ENCODE data around the gene XRCC4.

Gene XRCC4

GRCh38 chr5:83394190-83394589, 316.8 kb downstream of the XRCC4 start:
- no peak for DNase-seq

DNA sequence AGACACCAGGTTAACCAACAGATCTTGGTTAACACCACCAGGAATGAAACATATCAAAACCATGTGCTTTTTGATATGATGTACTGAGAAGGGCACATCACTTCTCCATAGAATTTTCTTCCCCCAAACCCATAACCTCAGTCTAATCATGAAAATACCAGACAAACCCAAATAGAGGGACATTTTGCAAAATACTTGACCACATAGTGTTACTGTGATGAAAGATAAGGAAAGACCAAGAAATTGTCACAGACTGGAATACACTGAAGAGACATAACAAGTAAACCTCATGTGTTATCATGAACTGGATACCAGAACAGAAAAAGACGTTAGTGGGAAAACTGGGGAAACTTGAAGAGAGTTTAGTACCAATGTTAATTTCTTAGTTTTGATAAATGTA, 319.3 kb downstream of the XRCC4 start:
- no peak for DNase-seq

- no peak for DNase-seq
Observed at GRCh38 chr5:83397658-83398057, 320.3 kb downstream of the XRCC4 start.

DNA sequence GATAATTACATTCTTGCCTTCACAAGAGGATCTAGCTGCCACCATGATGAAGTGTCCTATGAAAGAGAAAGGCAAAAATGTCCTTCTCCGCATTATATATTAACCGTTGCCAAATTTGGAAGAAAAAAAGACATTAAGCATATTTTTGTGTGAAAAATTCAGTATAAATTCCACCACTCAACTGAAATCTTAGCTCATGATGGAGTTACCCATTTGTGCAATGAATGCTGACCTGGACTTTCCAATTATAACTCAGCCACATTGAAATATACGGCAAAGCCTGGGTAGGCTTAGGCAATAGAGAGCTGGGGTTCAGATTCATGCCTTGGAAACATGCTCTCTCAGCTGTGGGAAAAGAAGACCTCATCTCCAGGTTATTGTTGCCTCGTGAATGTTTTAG, 322.9 kb downstream of the XRCC4 start:
- no peak for DNase-seq

- DNase-seq: no peak
Observed at GRCh38 chr5:83400701-83401100, 323.4 kb downstream of the XRCC4 start.

DNA sequence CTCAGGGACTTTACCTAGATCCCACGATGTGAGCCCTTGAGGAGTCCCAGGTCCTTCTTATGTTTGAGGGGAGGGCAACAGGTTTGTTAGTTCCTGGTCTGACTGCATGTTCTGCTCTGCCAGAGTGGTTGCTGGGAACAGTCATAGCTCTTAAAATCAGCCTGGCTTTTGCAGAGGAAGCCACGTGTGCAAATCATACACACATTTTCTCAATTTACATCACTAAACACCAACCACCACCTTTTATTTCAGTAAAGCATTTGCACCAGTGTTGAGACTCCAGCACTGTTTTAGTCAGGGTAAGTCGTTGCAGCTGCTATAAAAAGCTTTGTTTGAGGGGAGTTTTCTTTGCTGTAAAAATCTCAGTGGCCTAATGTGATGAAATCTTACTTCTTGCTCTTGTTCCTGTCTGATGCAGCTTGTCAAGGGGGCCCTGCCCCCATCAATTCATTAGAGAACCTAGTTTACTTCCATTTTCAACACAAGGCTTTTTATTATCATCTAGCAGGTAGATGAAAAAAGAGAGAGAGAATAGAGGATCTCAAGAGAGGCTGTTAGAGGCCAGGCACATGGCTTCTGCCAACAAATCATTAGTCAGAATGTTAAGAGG, 323.9 kb downstream of the XRCC4 start:
- DNase-seq: no peak

- no peak for DNase-seq
Observed at GRCh38 chr5:83401775-83402174, 324.4 kb downstream of the XRCC4 start.
